ENCODE measurements around the gene KNCN.

DNA sequence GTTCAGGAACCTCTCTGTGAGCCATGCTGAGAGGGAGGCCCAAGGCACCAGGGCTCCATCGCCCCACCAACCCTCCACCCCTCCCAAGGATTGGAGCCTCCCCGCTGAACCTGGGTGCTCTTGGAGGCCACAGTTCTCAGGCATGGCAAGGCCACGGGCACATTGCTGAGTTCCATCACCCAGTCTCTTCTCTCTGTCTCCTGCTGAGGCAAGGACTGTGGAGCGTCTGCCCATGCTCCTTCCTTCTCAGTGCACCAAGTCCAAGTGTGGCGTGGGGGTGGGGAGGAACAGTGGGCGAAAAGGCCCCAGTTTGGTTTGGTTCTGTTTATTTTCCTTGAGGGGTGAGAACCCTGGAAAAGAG is 2.8 kb upstream of the KNCN start:
- no peak for TF ChIP-seq POLR2A (IDR thresholded peaks at IDR 0.05)
- TF ChIP-seq, protein P1, sequence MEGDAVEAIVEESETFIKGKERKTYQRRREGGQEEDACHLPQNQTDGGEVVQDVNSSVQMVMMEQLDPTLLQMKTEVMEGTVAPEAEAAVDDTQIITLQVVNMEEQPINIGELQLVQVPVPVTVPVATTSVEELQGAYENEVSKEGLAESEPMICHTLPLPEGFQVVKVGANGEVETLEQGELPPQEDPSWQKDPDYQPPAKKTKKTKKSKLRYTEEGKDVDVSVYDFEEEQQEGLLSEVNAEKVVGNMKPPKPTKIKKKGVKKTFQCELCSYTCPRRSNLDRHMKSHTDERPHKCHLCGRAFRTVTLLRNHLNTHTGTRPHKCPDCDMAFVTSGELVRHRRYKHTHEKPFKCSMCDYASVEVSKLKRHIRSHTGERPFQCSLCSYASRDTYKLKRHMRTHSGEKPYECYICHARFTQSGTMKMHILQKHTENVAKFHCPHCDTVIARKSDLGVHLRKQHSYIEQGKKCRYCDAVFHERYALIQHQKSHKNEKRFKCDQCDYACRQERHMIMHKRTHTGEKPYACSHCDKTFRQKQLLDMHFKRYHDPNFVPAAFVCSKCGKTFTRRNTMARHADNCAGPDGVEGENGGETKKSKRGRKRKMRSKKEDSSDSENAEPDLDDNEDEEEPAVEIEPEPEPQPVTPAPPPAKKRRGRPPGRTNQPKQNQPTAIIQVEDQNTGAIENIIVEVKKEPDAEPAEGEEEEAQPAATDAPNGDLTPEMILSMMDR (IDR thresholded peaks at IDR 0.05 in 8 of 11, conservative IDR thresholded peaks at IDR 0.05 in 3 of 11) = no peak

Data from spleen (tissue), 7 donors.